H1 (cell line): ENCODE results near the gene EEIG1. TPM values are rescaled to one million over a fixed set of nuclear protein-coding genes. Genes with fewer than 3 reads are reported as not detected.
A peak's percentile ranks its signal among the peaks of the same experiment; 100 is the strongest.

ENCODE experiments used
- CTCF ChIA-PET: fragments of 300-600 bp; sonication (Branson Sonifier 250); formaldehyde crosslinking; loops from one replicate; lab custom pipeline; 2021; ENCODE audit not compliant: partially characterized antibody; lab: Charles Lee
- POLR2A ChIA-PET: fragments of 300-600 bp; sonication (Branson Sonifier 250); formaldehyde crosslinking; loops from one replicate; lab custom pipeline; 2021; ENCODE audit warnings: inconsistent platforms; ENCODE audit not compliant: partially characterized antibody; lab: Charles Lee
- DNase-seq, 2 experiments: peaks; one replicate each; pipeline versions ENCODE4 v3.0.0 to v3.0.0-alpha.2; 2010 to 2022; ENCODE audit warnings: low spot score in 2 of 2, low read depth in 1 of 2, mixed read lengths in 1 of 2
- FAIRE-seq: peaks from 2 replicates; lab custom pipeline; 2011; peaks lifted over from hg19 to GRCh38; lab: Jason Lieb, UNC
- H2AFZ ChIP-seq: 2 replicates; pipeline ENCODE4 v1.8.1; 2012; ENCODE audit warnings: low read length, inconsistent platforms
- H2AK5ac ChIP-seq: 2 replicates; pipeline ENCODE4 v1.6.1; 2013; ENCODE audit warnings: low read depth, low read length
- H2BK120ac ChIP-seq: replicated peaks from 2 replicates; pipeline ENCODE3; 2013; ENCODE audit warnings: low read depth, low read length, inconsistent platforms
- H2BK12ac ChIP-seq: 2 replicates; pipeline ENCODE4 v1.6.1; 2013; ENCODE audit warnings: low read depth, low read length
- H2BK15ac ChIP-seq: 2 replicates; pipeline ENCODE4 v1.6.1; 2013; ENCODE audit warnings: low read length
- H2BK20ac ChIP-seq: 2 replicates; pipeline ENCODE4 v1.6.1; 2013; ENCODE audit warnings: low read length
- H2BK5ac ChIP-seq: 2 replicates; pipeline ENCODE4 v1.6.1; 2013; ENCODE audit warnings: low read depth, low read length
- H3K14ac ChIP-seq: 2 replicates; pipeline ENCODE4 v1.6.1; 2013; ENCODE audit warnings: inconsistent platforms; ENCODE audit not compliant: insufficient read length
- H3K18ac ChIP-seq: 2 replicates; pipeline ENCODE4 v1.6.1; 2013; ENCODE audit warnings: low read length; ENCODE audit errors: extremely low read depth
- H3K23ac ChIP-seq: 2 replicates; pipeline ENCODE4 v1.6.1; 2013; ENCODE audit warnings: inconsistent platforms; ENCODE audit not compliant: insufficient read length
- H3K23me2 ChIP-seq: 2 replicates; pipeline ENCODE4 v1.6.1; 2013; ENCODE audit warnings: low read depth, low read length
- H3K27ac ChIP-seq: 2 replicates; pipeline ENCODE4 v1.6.1; 2011; ENCODE audit warnings: low read depth, low read length, inconsistent platforms
- H3K27me3 ChIP-seq, 4 experiments: replicated peaks in 1 of 4; 1 replicate in 1 of 4; 2 replicates in 3 of 4; pipeline versions ENCODE4 v1.6.1 to v1.8.1; 2011 to 2013; ENCODE audit warnings: low read length in 3 of 4, mild to moderate bottlenecking in 3 of 4, inconsistent platforms in 2 of 4, mixed read lengths in 2 of 4, moderate library complexity in 1 of 4; ENCODE audit not compliant: control insufficient read depth in 3 of 4, insufficient read depth in 3 of 4; ENCODE audit errors: extremely low read depth in 1 of 4
- H3K36me3 ChIP-seq, 4 experiments: 2 replicates each; pipeline versions ENCODE4 v1.6.1 to v1.8.1; 2011 to 2013; ENCODE audit warnings: mild to moderate bottlenecking in 4 of 4, low read length in 3 of 4, moderate library complexity in 2 of 4, control low read depth in 1 of 4, inconsistent platforms in 1 of 4; ENCODE audit not compliant: insufficient read depth in 4 of 4, control insufficient read depth in 2 of 4
- H3K4ac ChIP-seq: replicated peaks from 2 replicates; pipeline ENCODE3; 2013; ENCODE audit warnings: low read length, low read depth, mixed read lengths, inconsistent platforms; ENCODE audit not compliant: insufficient read length
- H3K4me1 ChIP-seq, 4 experiments: replicated peaks in 1 of 4; 1 replicate in 1 of 4; 2 replicates in 3 of 4; pipeline versions ENCODE4 v1.6.1 to v1.8.1; 2011 to 2013; ENCODE audit warnings: low read length in 3 of 4, inconsistent platforms in 2 of 4, mixed read lengths in 1 of 4; ENCODE audit not compliant: insufficient read depth in 4 of 4, control insufficient read depth in 3 of 4
- H3K4me2 ChIP-seq, 2 experiments: 2 replicates each; pipeline versions ENCODE4 v1.6.1 to v1.8.1; 2011 to 2013; ENCODE audit warnings: low read depth in 2 of 2, low read length in 2 of 2, control low read depth in 1 of 2, inconsistent platforms in 1 of 2, mild to moderate bottlenecking in 1 of 2; ENCODE audit not compliant: insufficient read depth in 1 of 2
- H3K4me3 ChIP-seq, 4 experiments: fragments of 200-600, 300-600 bp in 1 of 4; sonication (generic), shearing (Covaris generic), sonication (Bioruptor Twin) in 1 of 4; 2 replicates each; pipeline versions ENCODE4 v1.5.1 to v1.8.1; 2011 to 2016; ENCODE audit warnings: low read length in 4 of 4, low read depth in 3 of 4, control low read depth in 2 of 4, inconsistent platforms in 2 of 4, mild to moderate bottlenecking in 2 of 4, mixed read lengths in 1 of 4, moderate library complexity in 1 of 4; ENCODE audit not compliant: insufficient read depth in 2 of 4; ENCODE audit errors: extremely low read depth in 1 of 4
- H3K56ac ChIP-seq: replicated peaks from 2 replicates; pipeline ENCODE3; 2013; ENCODE audit warnings: low read depth, mild to moderate bottlenecking, mixed read lengths, low read length, inconsistent platforms; ENCODE audit not compliant: insufficient read length
- H3K79me1 ChIP-seq: 2 replicates; pipeline ENCODE4 v1.6.1; 2013; ENCODE audit warnings: low read depth, low read length, control low read depth
- H3K79me2 ChIP-seq, 2 experiments: 2 replicates each; pipeline versions ENCODE4 v1.6.1 to v1.8.1; 2012 to 2013; ENCODE audit warnings: low read length in 2 of 2, mild to moderate bottlenecking in 2 of 2, inconsistent platforms in 1 of 2; ENCODE audit not compliant: insufficient read depth in 2 of 2, control insufficient read depth in 1 of 2
- H3K9ac ChIP-seq, 4 experiments: replicated peaks in 1 of 4; 1 replicate in 1 of 4; 2 replicates in 3 of 4; pipeline versions ENCODE4 v1.6.1 to v1.8.1; 2011 to 2013; ENCODE audit warnings: low read depth in 3 of 4, low read length in 3 of 4, control low read depth in 2 of 4, mild to moderate bottlenecking in 2 of 4, moderate library complexity in 2 of 4, inconsistent platforms in 1 of 4; ENCODE audit errors: extremely low read depth in 1 of 4
- H3K9me3 ChIP-seq, 2 experiments: 2 replicates each; pipeline versions ENCODE4 v1.6.1 to v1.8.1; 2012 to 2013; ENCODE audit warnings: mild to moderate bottlenecking in 2 of 2, moderate library complexity in 2 of 2, control low read depth in 1 of 2, inconsistent platforms in 1 of 2, low read depth in 1 of 2, low read length in 1 of 2, mixed read lengths in 1 of 2; ENCODE audit not compliant: insufficient read depth in 2 of 2
- H4K20me1 ChIP-seq, 2 experiments: replicated peaks in 1 of 2; 2 replicates each; pipeline versions ENCODE3 to v1.8.1; 2011 to 2013; ENCODE audit warnings: inconsistent platforms in 2 of 2, low read length in 2 of 2, mild to moderate bottlenecking in 1 of 2; ENCODE audit not compliant: insufficient read depth in 2 of 2, control insufficient read depth in 1 of 2
- H4K5ac ChIP-seq: 2 replicates; pipeline ENCODE4 v1.6.1; 2013; ENCODE audit warnings: low read length, low read depth, mixed read lengths, inconsistent platforms; ENCODE audit not compliant: insufficient read length
- H4K8ac ChIP-seq: 2 replicates; pipeline ENCODE4 v1.8.0; 2013; ENCODE audit warnings: mild to moderate bottlenecking, moderate library complexity, low read length, inconsistent platforms; ENCODE audit not compliant: insufficient read depth; ENCODE audit errors: extremely low read depth
- H4K91ac ChIP-seq: replicated peaks from 2 replicates; pipeline ENCODE3; 2013; ENCODE audit warnings: low read length, mixed read lengths, inconsistent platforms; ENCODE audit not compliant: insufficient read length
- BACH1 ChIP-seq: IDR thresholded peaks from 2 replicates; pipeline ENCODE4 v1.6.1; 2012; ENCODE audit warnings: low read length, improper control_type of control experiment
- EZH2 ChIP-seq: fragments of 200-600 bp; sonication (generic); IDR thresholded peaks from 2 replicates; pipeline ENCODE4 v1.7.1; 2012; ENCODE audit warnings: low read depth, mild to moderate bottlenecking, moderate library complexity, low read length, inconsistent platforms; ENCODE audit not compliant: severe bottlenecking
- JUN ChIP-seq: IDR thresholded peaks from 2 replicates; pipeline ENCODE4 v1.6.1; 2011; ENCODE audit warnings: low read depth, mild to moderate bottlenecking, improper control_type of control experiment, low read length
- KDM1A ChIP-seq: fragments of 200-600, 300-600 bp; sonication (generic); IDR thresholded peaks from 2 replicates; pipeline ENCODE4 v1.7.1; 2016; ENCODE audit warnings: mild to moderate bottlenecking, low read length, borderline replicate concordance
- KDM4A ChIP-seq: IDR thresholded peaks from one replicate; pipeline ENCODE4 v1.7.1; 2012; ENCODE audit warnings: low read depth, mild to moderate bottlenecking, moderate library complexity, low read length, inconsistent platforms; ENCODE audit not compliant: severe bottlenecking
- MAFK ChIP-seq: IDR thresholded peaks from 2 replicates; pipeline ENCODE4 v1.6.1; 2012; ENCODE audit warnings: low read depth, mild to moderate bottlenecking, improper control_type of control experiment, low read length
- NANOG ChIP-seq: IDR thresholded peaks from 2 replicates; pipeline ENCODE4 v1.6.1; 2011; ENCODE audit warnings: low read length, low read depth, mild to moderate bottlenecking, inconsistent platforms; ENCODE audit not compliant: insufficient read depth, poor library complexity, severe bottlenecking
- POLR2A ChIP-seq, 2 experiments: IDR thresholded peaks; 1 replicate in 1 of 2; 2 replicates in 1 of 2; pipeline ENCODE4 v1.6.1; 2011; ENCODE audit warnings: low read depth in 2 of 2, low read length in 2 of 2, mild to moderate bottlenecking in 2 of 2; ENCODE audit errors: control extremely low read depth in 1 of 2
- RFX5 ChIP-seq: IDR thresholded peaks from 2 replicates; pipeline ENCODE4 v1.6.1; 2011; ENCODE audit warnings: low read depth, low read length, improper control_type of control experiment, borderline replicate concordance
- SIRT6 ChIP-seq: IDR thresholded peaks from one replicate; pipeline ENCODE4 v1.7.1; 2012; ENCODE audit warnings: low read length, inconsistent platforms
- SUZ12 ChIP-seq: fragments of 200-600 bp; sonication (generic); IDR thresholded peaks from 2 replicates; pipeline ENCODE4 v1.6.1; 2012; ENCODE audit warnings: mild to moderate bottlenecking, inconsistent platforms, low read length, moderate library complexity, mixed read lengths
- TCF12 ChIP-seq: IDR thresholded peaks from 2 replicates; pipeline ENCODE4 v1.6.1; 2011; ENCODE audit warnings: low read depth, mild to moderate bottlenecking, low read length
- WGBS, 2 experiments: shearing (Covaris generic) in 1 of 2; methylation state at CpG; one replicate each; pipeline versions ENCODE4 v1.1.6 to v1.1.7; 2013 to 2015; ENCODE audit warnings: low lambda C conversion rate in 2 of 2, mixed read lengths in 2 of 2, inconsistent platforms in 1 of 2, low coverage in 1 of 2, missing lambda C conversion rate in 1 of 2; ENCODE audit not compliant: insufficient replicate concordance in 2 of 2, insufficient coverage in 1 of 2, insufficient read length in 1 of 2; ENCODE audit errors: extremely low coverage in 1 of 2, missing lambda C conversion rate in 1 of 2; 5-methylcytosine and 5-hydroxymethylcytosine counted together
- polyA plus RNA-seq, 7 experiments: library from polyadenylated mRNA; depleted of rRNA in 3 of 7; stranded (reverse) in 5 of 7; unstranded in 2 of 7; fragments of >200 nt in 5 of 7; fragments of 200-250 nt in 2 of 7; gene quantifications; 1 replicate in 5 of 7; 2 replicates in 1 of 7; 4 replicates in 1 of 7; pipeline versions ENCODE4 v1.2.1 to v1.2.3, GENCODE V29; 2011 to 2013; ENCODE audit warnings: missing spikeins in 2 of 7, mixed read lengths in 2 of 7
- total RNA-seq: library from RNA; stranded (reverse); fragmentation: NEBNext Ultra II Directional; extraction: Animal tissue kit (Norgen Biotek cat#: 25700); gene quantifications from 2 replicates; pipeline ENCODE4 v1.2.1, GENCODE V29; 2021

EEIG1 gene
- total and polyA plus RNA-seq, 2 of the 8 experiments (the other 6 are each of a cell fraction or from before 2014, with no cell fraction given) = 29.8 to 50.8 TPM

DNA sequence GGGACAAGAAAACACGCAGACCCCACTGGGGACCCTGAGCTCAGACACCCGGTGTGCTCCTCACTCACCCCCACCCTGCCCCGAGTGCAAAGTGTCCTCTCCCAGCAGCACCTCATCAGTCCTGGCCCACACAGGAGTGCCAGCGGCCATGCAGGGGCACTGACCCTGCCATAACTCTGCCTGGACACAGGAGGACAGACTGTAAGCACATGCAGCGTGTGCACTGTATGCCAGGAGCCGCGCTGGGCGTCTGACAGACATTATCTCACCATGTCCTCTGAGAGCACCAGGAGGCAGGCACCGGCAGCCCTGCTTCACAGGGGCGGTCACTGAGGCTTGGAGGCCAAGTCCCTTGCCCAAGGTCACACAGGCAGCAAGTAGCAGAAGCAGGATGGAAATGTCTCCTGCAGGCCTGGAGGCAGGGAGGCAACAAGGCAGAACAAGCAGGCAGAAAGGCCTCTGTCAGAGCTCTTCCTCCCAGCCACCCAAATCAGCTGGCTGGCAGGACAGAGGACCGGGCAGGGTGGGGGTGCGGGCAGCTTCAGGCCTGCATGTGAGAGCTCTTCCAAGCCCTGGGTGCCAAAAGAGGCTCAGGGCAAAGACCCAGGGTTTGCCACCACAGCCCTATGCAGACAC, 8.4 kb downstream of the EEIG1 start:
- WGBS, 2 experiments = 88% methylated on average over 12 of the region's 12 CpGs; no CpG with 5 or more reads in 1 of the 2 experiments
- Histone ChIP-seq H2AFZ (no peak overlapping the region), H3K4ac (no peak overlapping the region), H3K27ac (peak overlapping the region; percentile 52; the same call in 1 of the 2 replicates), H3K4me2 (peak overlapping the region; percentile 20 to 60; a peak in 2 of 4 replicates), H3K4me3 (no peak overlapping the region), H3K27me3 (no peaks in the 10 kb centered on the region), H4K91ac (no peak overlapping the region), H2BK15ac (peak overlapping the region; percentile 92), H2BK120ac (no peak overlapping the region), H4K20me1 (peaks cover 58 to 65% of the 10 kb centered on the region in 2 experiments), H3K4me1 (peaks cover 0 to 53% (median 40%) of the 10 kb centered on the region in 4 experiments; a peak in 6 of 7 replicates), H3K9ac (peak overlapping the region in 2 of 4 experiments; percentile 8; a peak in 1 of 7 replicates), H3K79me1 (peaks cover 53% of the 10 kb centered on the region), H3K79me2 (peaks cover 22 to 99% of the 10 kb centered on the region in 2 experiments), H4K8ac (peak overlapping the region; percentile 6; the same call in 1 of the 2 replicates), H3K9me3 (no peaks in the 10 kb centered on the region), H3K23ac (no peak overlapping the region), H3K36me3 (no peaks in the 10 kb centered on the region), H3K14ac (no peak overlapping the region), H3K56ac (no peak overlapping the region), H4K5ac (no peak overlapping the region), H2BK5ac (peak overlapping the region; percentile 54), H3K18ac (peak overlapping the region; percentile 52; the same call in 1 of the 2 replicates), H2BK12ac (peak overlapping the region; percentile 99; the same call in 1 of the 2 replicates), H2BK20ac (no peak overlapping the region), H2AK5ac (peak overlapping the region; percentile 10; the same call in 1 of the 2 replicates), H3K23me2 (no peaks in the 10 kb centered on the region)
- no peak for FAIRE-seq
- ChIA-PET CTCF (interaction anchor here (0.7 to 7.6 kb wide), 5 partner anchors 11 to 63 kb away, joined by 3 to 55 read pairs (median 14); no protein-coding TSS in a partner anchor), POLR2A (interaction anchor here (0.8 kb wide), 2 partner anchors 9 to 11 kb away, joined by 3 to 5 read pairs; partner anchors contain the start of gene EEIG1)
- DNase-seq = no peak
- TF ChIP-seq JUN (no peak), KDM4A (no peak), EZH2 (no peak), TCF12 (no peak), POLR2A (IDR thresholded peaks at IDR 0.05; ENCODE audit: control extremely low read depth in 1 of 2, low read depth in 2 of 2, low read length in 2 of 2) (no peak), SUZ12 (no peak), MAFK (no peak), BACH1 (no peak), RFX5 (no peak), NANOG (no peak), SIRT6 (no peak), KDM1A (no peak)
